SH-SY5Y (cell line): ENCODE results near the gene PPM1K.

Experiments
- GATA2 ChIP-seq: IDR thresholded peaks from 2 replicates; pipeline ENCODE4 v1.6.1; 2011; ENCODE audit warnings: mild to moderate bottlenecking, low read depth, low read length
- GATA3 ChIP-seq: IDR thresholded peaks from 2 replicates; pipeline ENCODE4 v1.6.1; 2011; ENCODE audit warnings: low read depth, mild to moderate bottlenecking, low read length, moderate library complexity

PPM1K gene

DNA sequence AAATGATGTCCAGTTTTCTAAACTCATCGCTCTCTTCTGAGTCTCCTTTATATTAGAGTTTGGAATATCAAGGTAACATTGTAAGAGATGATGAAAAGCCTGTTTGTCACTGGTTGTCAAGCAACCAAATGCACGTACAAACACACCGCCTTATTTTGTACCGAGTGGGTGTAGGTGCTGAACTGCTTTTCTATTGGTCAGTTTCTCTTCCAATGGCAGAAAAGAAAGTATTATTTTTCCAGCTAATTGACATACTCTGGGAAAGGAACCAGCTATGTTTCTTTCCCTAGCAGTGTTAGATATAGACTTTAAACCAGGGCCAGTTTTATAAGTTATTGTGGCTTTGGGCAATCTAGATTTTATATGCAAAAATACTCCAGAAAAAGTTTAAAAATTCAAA is 6.6 kb upstream of the PPM1K start:
- no peak for TF ChIP-seq GATA3
- no peak for TF ChIP-seq GATA2

DNA sequence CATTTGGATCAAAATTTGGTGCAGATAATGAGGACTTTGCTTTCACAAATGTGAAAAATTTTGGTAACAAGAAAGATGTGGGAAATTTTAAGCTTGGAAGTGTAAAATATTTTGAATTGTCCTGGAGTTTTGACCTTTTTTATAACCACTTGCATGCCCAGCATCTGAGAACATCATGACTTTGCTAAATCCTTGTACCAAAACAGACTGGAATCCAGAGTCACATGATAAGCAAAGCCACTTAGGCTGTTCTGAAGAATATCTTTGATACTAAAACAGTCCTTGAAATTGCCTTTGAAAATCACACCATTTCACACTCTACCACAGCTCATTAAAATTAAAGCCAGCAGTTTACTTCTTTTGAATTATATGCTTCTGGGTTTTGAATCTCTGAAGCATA is 2.5 kb upstream of the PPM1K start:
- TF ChIP-seq GATA2 (no peak), GATA3 (no peak)

DNA sequence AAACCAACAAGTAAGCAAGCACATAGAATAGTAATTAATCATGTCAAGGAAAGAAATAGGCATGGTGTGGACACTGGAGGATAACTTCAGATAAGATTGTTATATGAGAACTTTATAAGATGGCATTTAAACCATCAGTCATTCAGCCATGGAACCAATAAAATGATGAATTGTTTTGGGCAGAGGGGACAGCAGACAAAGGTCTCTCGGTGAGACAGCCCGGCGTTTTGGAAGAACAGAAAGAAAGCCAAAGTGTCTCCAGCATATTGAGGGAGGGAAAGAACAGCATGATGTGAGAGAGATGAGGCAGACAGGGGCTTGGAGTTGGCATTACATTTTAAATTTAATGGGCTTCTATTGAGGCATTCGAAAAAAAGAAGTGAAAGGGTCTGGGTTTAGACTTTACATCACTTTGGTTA is 883 bp upstream of the PPM1K start:
- no peak for TF ChIP-seq GATA2
- no peak for TF ChIP-seq GATA3

- TF ChIP-seq GATA2 = no peak
- TF ChIP-seq GATA3 = no peak
Measured at GRCh38 chr4:88283661-88284438, 511 bp downstream of the PPM1K start.

- TF ChIP-seq GATA2 (no peak), GATA3 (no peak)
Measured at GRCh38 chr4:88280228-88280795, 4.0 kb downstream of the PPM1K start.

DNA sequence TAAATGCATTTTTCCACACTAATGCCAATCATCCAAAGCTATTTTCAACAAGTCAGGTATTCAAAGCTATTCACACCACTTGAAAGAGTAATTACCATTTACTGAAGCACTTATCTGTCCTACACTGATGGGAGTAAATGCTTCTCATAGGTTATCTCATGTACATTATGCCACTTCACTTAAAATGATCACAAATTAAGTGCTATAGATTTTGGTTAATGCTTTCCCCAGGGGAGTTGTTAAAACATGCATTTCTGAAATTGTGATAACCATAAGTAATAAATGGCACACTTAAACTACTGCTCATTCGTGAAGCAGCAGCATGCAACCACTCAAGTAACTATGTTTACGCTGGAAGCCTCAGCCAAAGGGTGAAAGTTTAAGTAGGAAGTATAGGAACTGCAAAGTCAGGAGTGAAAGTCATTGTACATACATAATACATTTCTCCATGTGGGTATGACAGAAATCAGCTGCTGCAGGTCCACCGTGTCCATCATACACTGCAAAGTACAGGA is 6.6 kb downstream of the PPM1K start:
- TF ChIP-seq GATA3 (no peak), GATA2 (no peak)

- TF ChIP-seq GATA3 (no peak), GATA2 (no peak)
Measured at GRCh38 chr4:88276952-88277710, 7.2 kb downstream of the PPM1K start.

DNA sequence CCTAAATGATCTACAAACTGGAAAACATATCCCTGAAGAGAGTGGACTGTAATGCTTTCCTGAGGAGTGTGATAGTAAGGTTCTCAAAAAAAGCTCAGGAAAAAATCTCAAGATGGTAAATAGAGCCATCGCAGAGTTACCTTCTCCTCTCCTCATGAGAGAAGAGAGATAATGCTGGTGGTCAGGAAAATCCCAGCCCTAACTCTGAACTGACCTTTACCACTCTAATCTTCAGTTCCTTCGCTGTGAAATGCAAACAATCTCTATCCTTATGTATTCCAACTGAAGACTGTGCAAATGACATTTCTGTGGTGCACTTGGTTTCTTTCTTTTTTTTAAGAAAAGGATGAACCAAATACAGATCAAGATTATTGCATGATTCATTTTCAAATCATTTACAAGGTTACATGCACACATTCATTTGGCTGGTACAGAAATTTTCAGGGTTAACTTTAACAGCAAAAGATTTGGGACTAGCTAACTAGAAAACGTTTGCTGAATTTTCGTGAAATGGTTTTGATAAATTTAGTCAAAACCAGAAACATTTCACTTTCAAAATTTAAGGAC is 8.3 kb downstream of the PPM1K start:
- no peak for TF ChIP-seq GATA2
- no peak for TF ChIP-seq GATA3

DNA sequence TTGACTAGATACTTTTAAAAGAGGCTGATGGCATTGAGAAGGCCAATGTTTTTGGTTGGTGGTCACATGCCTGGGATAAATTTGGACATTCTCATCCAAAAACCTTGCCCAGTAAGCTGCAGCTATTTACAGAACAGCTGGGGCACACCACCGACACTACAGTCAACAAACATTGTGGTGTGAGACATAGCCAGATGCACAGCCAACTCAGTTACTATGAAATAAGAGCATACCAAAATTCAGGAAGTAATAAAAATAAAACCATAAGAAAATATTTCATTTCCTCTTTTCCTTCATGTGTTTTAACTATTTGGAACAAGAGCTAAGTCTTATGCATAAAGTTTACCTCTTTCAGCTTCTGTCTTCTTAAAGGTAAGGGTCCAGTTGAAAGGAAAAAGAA is 8.8 kb downstream of the PPM1K start:
- no peak for TF ChIP-seq GATA3
- no peak for TF ChIP-seq GATA2

GRCh38 chr4:88268913-88269312 is 15.4 kb downstream of the PPM1K start:
- TF ChIP-seq GATA2 (no peak), GATA3 (no peak)

- TF ChIP-seq GATA2 (no peak), GATA3 (no peak)
Measured at GRCh38 chr4:88264336-88264735, 20.0 kb downstream of the PPM1K start.

- no peak for TF ChIP-seq GATA2
- no peak for TF ChIP-seq GATA3
Measured at GRCh38 chr4:88257726-88258125, 26.6 kb downstream of the PPM1K start.

- no peak for TF ChIP-seq GATA3
- no peak for TF ChIP-seq GATA2
Measured at GRCh38 chr4:88255111-88255510, 29.2 kb downstream of the PPM1K start.

DNA sequence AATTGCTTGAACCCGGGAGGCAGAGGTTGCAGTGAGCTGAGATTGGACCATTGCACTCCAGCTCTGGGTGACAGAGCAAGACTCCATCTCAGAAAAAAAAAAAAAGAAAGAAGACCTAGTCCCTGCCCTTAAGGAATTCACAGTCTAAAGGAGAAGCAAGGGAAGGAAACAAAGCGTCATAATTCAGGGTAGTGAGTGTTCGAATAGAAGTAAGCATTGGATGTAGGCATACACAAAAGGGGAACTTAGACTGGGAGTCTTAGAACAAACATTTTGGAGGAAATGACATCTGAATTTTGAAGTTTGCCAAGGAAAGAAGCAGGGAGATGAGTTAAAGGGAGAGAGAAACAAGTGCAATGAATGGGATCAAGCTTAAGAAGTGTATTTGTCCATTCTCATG is 32.4 kb downstream of the PPM1K start:
- TF ChIP-seq GATA2 (no peak), GATA3 (no peak)

DNA sequence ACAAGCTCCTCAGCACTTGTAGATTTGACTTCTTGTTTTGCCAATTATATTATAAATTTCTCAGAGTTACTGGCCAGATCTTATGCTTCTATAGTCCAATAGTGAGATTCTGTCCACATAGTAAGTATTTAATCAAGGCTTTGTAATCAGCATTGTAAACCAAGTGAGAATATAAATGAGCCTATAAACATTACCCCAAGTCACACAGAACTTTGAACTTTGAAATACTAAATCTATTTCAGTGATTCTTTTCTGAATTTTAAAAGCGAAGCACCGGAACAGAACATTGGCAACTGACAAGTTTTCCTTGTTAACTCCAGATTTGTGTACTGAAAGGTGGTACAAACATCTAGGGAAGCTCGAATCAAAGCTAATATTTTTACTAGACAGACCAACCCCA is 37.2 kb downstream of the PPM1K start:
- TF ChIP-seq GATA3 (no peak), GATA2 (no peak)
